GM12878 (cell line): ENCODE results near the gene TCERG1L. TPM values are rescaled to one million over a fixed set of nuclear protein-coding genes. Genes with fewer than 3 reads are reported as not detected.

Source experiments
- ATAC-seq: fragments of 200-7000 bp; cut with Tn5 transposase; 3 replicates; pipeline ENCODE4 v1.9.1; 2020; ENCODE audit warnings: mild to moderate bottlenecking, moderate library complexity
- BruUV-seq: library from RNA; stranded (reverse); fragments of 400-500 nt; replicated peaks from 2 replicates; lab custom pipeline; 2021; lab: Mats Ljungman, UMichigan
- CTCF ChIA-PET: fragments of 300-600 bp; sonication (Branson Sonifier 250); formaldehyde crosslinking; extraction: SDS; loops from one replicate; lab custom pipeline; 2021; ENCODE audit warnings: inconsistent platforms; lab: Yijun Ruan, JAX
- POLR2A ChIA-PET: fragments of 350-600 bp; formaldehyde crosslinking; extraction: SDS; loops from one replicate; lab custom pipeline; 2021; ENCODE audit warnings: inconsistent platforms; lab: Charles Lee
- RAD21 ChIA-PET: fragments of 300-600 bp; sonication (Branson Sonifier 250); formaldehyde crosslinking; loops from one replicate; lab custom pipeline; 2023; ENCODE audit warnings: antibody characterized with exemption; ENCODE audit not compliant: unreplicated experiment; lab: Charles Lee
- SMC1A ChIA-PET: fragments of 300-600 bp; sonication (Branson Sonifier 250); formaldehyde crosslinking; loops from one replicate; lab custom pipeline; 2023; ENCODE audit not compliant: unreplicated experiment, uncharacterized antibody; lab: Charles Lee
- DNase-seq: peaks from one replicate; pipeline ENCODE4 v3.0.0-alpha.2; 2011; ENCODE audit warnings: low read depth, low spot score
- FAIRE-seq: peaks from 3 replicates; lab custom pipeline; 2011; peaks lifted over from hg19 to GRCh38; lab: Jason Lieb, UNC
- H2AFZ ChIP-seq: 2 replicates; pipeline ENCODE4 v1.6.0; 2011; ENCODE audit warnings: low read depth, low read length, control low read depth; ENCODE audit not compliant: control insufficient read depth
- H3K27ac ChIP-seq: 2 replicates; pipeline ENCODE4 v1.5.1; 2011; ENCODE audit warnings: control low read depth; ENCODE audit not compliant: control insufficient read depth, insufficient read depth
- H3K27me3 ChIP-seq, 2 experiments: replicated peaks in 1 of 2; 2 replicates each; pipeline versions ENCODE4 v1.6.0 to v1.6.1; 2011; ENCODE audit warnings: low read length in 1 of 2; ENCODE audit not compliant: control insufficient read depth in 2 of 2, insufficient read depth in 2 of 2
- H3K36me3 ChIP-seq, 2 experiments: 2 replicates each; pipeline ENCODE4 v1.5.1; 2011; ENCODE audit warnings: low read length in 1 of 2; ENCODE audit not compliant: control insufficient read depth in 2 of 2, insufficient read depth in 2 of 2
- H3K4me1 ChIP-seq: 2 replicates; pipeline ENCODE4 v1.6.1; 2011; ENCODE audit warnings: mild to moderate bottlenecking, low read length, moderate library complexity, mixed read lengths; ENCODE audit not compliant: control insufficient read depth, insufficient read depth
- H3K4me2 ChIP-seq: 2 replicates; pipeline ENCODE4 v1.6.0; 2011; ENCODE audit warnings: control low read depth; ENCODE audit not compliant: control insufficient read depth, insufficient read depth
- H3K4me3 ChIP-seq: fragments of 200-600 bp; sonication (generic); 2 replicates; pipeline ENCODE4 v1.5.1; 2016
- H3K79me2 ChIP-seq: 2 replicates; pipeline ENCODE4 v1.6.0; 2011; ENCODE audit warnings: low read length; ENCODE audit not compliant: control insufficient read depth, insufficient read depth
- H3K9ac ChIP-seq: 2 replicates; pipeline ENCODE4 v1.8.0; 2011; ENCODE audit warnings: low read length, control low read depth, mixed read lengths; ENCODE audit not compliant: control insufficient read depth, insufficient read depth
- H3K9me3 ChIP-seq: replicated peaks from 3 replicates; pipeline ENCODE4 v1.5.1; 2011; ENCODE audit warnings: mild to moderate bottlenecking, low read length; ENCODE audit not compliant: control insufficient read depth, insufficient read depth
- H4K20me1 ChIP-seq: 2 replicates; pipeline ENCODE4 v1.6.0; 2011; ENCODE audit not compliant: control insufficient read depth, insufficient read depth
- BRCA1 ChIP-seq: IDR thresholded peaks from 2 replicates; pipeline ENCODE4 v1.6.1; 2011; ENCODE audit warnings: low read depth, low read length, improper control_type of control experiment
- CBFB ChIP-seq: IDR thresholded peaks from 2 replicates; pipeline ENCODE4 v1.6.1; 2016; ENCODE audit warnings: antibody characterized with exemption, low read depth
- CREB1 ChIP-seq: IDR thresholded peaks from 2 replicates; pipeline ENCODE4 v1.6.1; 2012; ENCODE audit warnings: low read depth, mild to moderate bottlenecking, inconsistent platforms
- FOS ChIP-seq: IDR thresholded peaks from 3 replicates; pipeline ENCODE4 v1.6.1; 2011; ENCODE audit warnings: borderline replicate concordance; ENCODE audit not compliant: insufficient read length; ENCODE audit errors: extremely low read depth
- JUNB ChIP-seq: IDR thresholded peaks from 2 replicates; pipeline ENCODE4 v1.6.1; 2016; ENCODE audit warnings: antibody characterized with exemption, mild to moderate bottlenecking
- NBN ChIP-seq: fragments of 450-650 bp; IDR thresholded peaks from 2 replicates; pipeline ENCODE4 v1.6.1; 2016
- NR2F1 ChIP-seq: fragments of 450-650 bp; conservative IDR thresholded peaks from 2 replicates; pipeline ENCODE4 v1.6.1; 2017; ENCODE audit warnings: mild to moderate bottlenecking
- RCOR1 ChIP-seq: conservative IDR thresholded peaks from 2 replicates; pipeline ENCODE4 v1.6.1; 2012; ENCODE audit warnings: low read depth, low read length, improper control_type of control experiment
- ZNF384 ChIP-seq: IDR thresholded peaks from 2 replicates; pipeline ENCODE4 v1.6.1; 2012; ENCODE audit warnings: low read depth, mild to moderate bottlenecking, low read length, improper control_type of control experiment, borderline replicate concordance
- WGBS: methylation state at CpG from one replicate; pipeline ENCODE4 v1.1.6; 2016; ENCODE audit warnings: low lambda C conversion rate; ENCODE audit not compliant: insufficient replicate concordance, insufficient coverage; ENCODE audit errors: missing lambda C conversion rate; 5-methylcytosine and 5-hydroxymethylcytosine counted together
- in situ Hi-C: fragments of 300-500 bp; cut with MboI; formaldehyde crosslinking; loops from 9 replicates; pipeline ENCODE4 v1.14.3; 2018; ENCODE audit warnings: mixed read lengths
- intact Hi-C: fragments of 100-400 bp; cut with micrococcal nuclease; formaldehyde crosslinking; loops from one replicate; pipeline ENCODE4 v1.14.2; 2022; ENCODE audit not compliant: unreplicated experiment
- polyA plus RNA-seq, 11 experiments: library from polyadenylated mRNA; depleted of rRNA in 4 of 11; unstranded in 6 of 11; stranded (reverse) in 5 of 11; fragments of >200 nt; fragmentation: Nextera tagmentation in 4 of 11; fragmentation: Illumina TruSeq in 1 of 11; extraction: Ambion mirVana in 4 of 11; extraction: Trizol in 1 of 11; gene quantifications; 1 replicate in 1 of 11; 2 replicates in 10 of 11; pipeline versions ENCODE4 v1.2.1 to v1.2.3, GENCODE V29; 2011 to 2016; ENCODE audit warnings: inconsistent platforms in 2 of 11, missing spikeins in 2 of 11, low read depth in 1 of 11
- total RNA-seq, 4 experiments: library from RNA; depleted of rRNA in 3 of 4; stranded (reverse); fragments of >200 nt in 3 of 4; fragmentation: Illumina TruSeq in 1 of 4; extraction: Trizol in 1 of 4; gene quantifications; 2 replicates each; pipeline versions ENCODE4 v1.2.1 to v1.2.3, GENCODE V29; 2013 to 2021

The TCERG1L gene
- total and polyA plus RNA-seq, 10 of the 15 experiments (the other 5 are each of a cell fraction or from before 2014, with no cell fraction given): not detected

GRCh38 chr10:131266936-131267813, 44.3 kb downstream of the TCERG1L start:
- RAD21 ChIA-PET: no interaction called here
- no peak overlapping the region for H2AFZ ChIP-seq
- no peak overlapping the region for H3K9ac ChIP-seq
- intact Hi-C loops (no loop called here), in situ Hi-C loops (no loop called here)
- H3K4me2 ChIP-seq: no peak overlapping the region
- H3K36me3 ChIP-seq: no peaks in the 10 kb centered on the region
- H3K27me3 ChIP-seq: no peaks in the 10 kb centered on the region
- H3K4me1 ChIP-seq: no peaks in the 10 kb centered on the region
- no TSS peak for BruUV-seq
- POLR2A ChIA-PET: no interaction called here
- H3K79me2 ChIP-seq: no peaks in the 10 kb centered on the region
- TF ChIP-seq NR2F1 (no peak), JUNB (no peak), NBN (no peak), CBFB (no peak), BRCA1 (no peak), ZNF384 (no peak), FOS (no peak), RCOR1 (no peak), CREB1 (no peak)
- no peaks in the 10 kb centered on the region for H3K9me3 ChIP-seq
- CTCF ChIA-PET: no interaction called here
- FAIRE-seq (no peak), DNase-seq (no peak), ATAC-seq (no peak)
- no peak overlapping the region for H3K4me3 ChIP-seq
- H3K27ac ChIP-seq: no peak overlapping the region
- WGBS: 21% methylated on average over 14 of the region's 14 CpGs
- H4K20me1 ChIP-seq: no peaks in the 10 kb centered on the region
- SMC1A ChIA-PET: no interaction called here
